ENCODE data around the gene ZCCHC7. TPM values are rescaled to one million over a fixed set of nuclear protein-coding genes. Genes with fewer than 3 reads are reported as not detected.

Gene ZCCHC7
- total and polyA plus RNA-seq, 2 donors (not counting 3 experiments of a cell fraction or from before 2014, with no cell fraction given): 7.4 to 14.8 TPM

- Histone ChIP-seq H3K9me1 (replicated peaks; ENCODE audit: control insufficient read depth, extremely low read depth, insufficient read depth, low read length) (no peaks in the 10 kb centered on the region), H3K36me3 (ENCODE audit: control insufficient read depth in 2 of 2, extremely low read depth in 1 of 2, insufficient read depth in 2 of 2, low read length in 2 of 2) (no peaks in the 10 kb centered on the region), H3K4me3 (replicated peaks in 1 of 3; ENCODE audit: insufficient read depth in 1 of 3, low read depth in 1 of 3, low read length in 3 of 3) (no peak overlapping the region), H3K4me2 (ENCODE audit: insufficient read depth, low read length) (no peak overlapping the region), H3K9me3 (replicated peaks; ENCODE audit: control insufficient read depth, insufficient read depth, low read length) (no peaks in the 10 kb centered on the region), H3K9ac (replicated peaks; ENCODE audit: extremely low read depth, insufficient read depth, low read length) (no peak overlapping the region), H2AFZ (ENCODE audit: low read depth, low read length) (no peak overlapping the region), H4K20me1 (replicated peaks; ENCODE audit: control insufficient read depth, extremely low read depth, insufficient read depth, low read length) (no peaks in the 10 kb centered on the region), H3K4me1 (ENCODE audit: control insufficient read depth, extremely low read depth, insufficient read depth, low read length) (no peaks in the 10 kb centered on the region), H3K27ac (ENCODE audit: insufficient read depth, low read depth, low read length) (no peak overlapping the region), H3K79me2 (ENCODE audit: control insufficient read depth, insufficient read depth, low read length) (no peaks in the 10 kb centered on the region), H3K27me3 (ENCODE audit: control insufficient read depth in 2 of 2, insufficient read depth in 2 of 2, low read length in 2 of 2) (peaks cover 2 to 4% of the 10 kb centered on the region in 2 experiments)
- intact Hi-C loops (cut with micrococcal nuclease): no loop called here
- BruUV-seq (replicated peaks): no TSS peak
- CTCF ChIA-PET: no interaction called here
- TF ChIP-seq EZH2 (IDR thresholded peaks at IDR 0.05; ENCODE audit: borderline replicate concordance, low read depth, low read length, severe bottlenecking): no peak
- TF ChIP-seq GATA2 (IDR thresholded peaks at IDR 0.05; ENCODE audit: insufficient read depth, insufficient read length, low read depth, low read length): no peak
- FAIRE-seq (no peak), DNase-seq (ENCODE audit: low read depth, low spot score) (no peak)
- POLR2A ChIA-PET: interaction anchor here (0.7 kb wide), 1 partner anchor 10 kb away, joined by 3 read pairs; no protein-coding TSS in a partner anchor
- dilution Hi-C loops (cut with MboI; ENCODE audit: extremely low pct_ligation_motif_present, low sequenced_read_pairs): no loop called here
These were observed 279.0 kb downstream of the ZCCHC7 start for GRCh38 chr9:37399336-37399735.

- BruUV-seq (replicated peaks): no TSS peak
- CTCF ChIA-PET: interaction anchor here (1.4 kb wide), 1 partner anchor 532 kb away, joined by 4 read pairs; no protein-coding TSS in a partner anchor
These were observed 284.2 kb downstream of the ZCCHC7 start for GRCh38 chr9:37404590-37404989.

More at GRCh38 chr9:37404590-37404989, 284.2 kb downstream of the ZCCHC7 start:
- FAIRE-seq: no peak
- no peak for TF ChIP-seq JUN (IDR thresholded peaks at IDR 0.05; ENCODE audit: borderline replicate concordance, insufficient read depth, insufficient read length, low read depth)
- no peak for TF ChIP-seq POLR2A (IDR thresholded peaks at IDR 0.05; ENCODE audit: low read depth, low read length)
- no peak for TF ChIP-seq MYC (IDR thresholded peaks at IDR 0.05; ENCODE audit: low read depth, low read length)
- TF ChIP-seq POLR2AphosphoS5 (IDR thresholded peaks at IDR 0.05; ENCODE audit: insufficient read depth, low read depth, low read length): no peak
- TF ChIP-seq FOS (IDR thresholded peaks at IDR 0.05; ENCODE audit: borderline replicate concordance, insufficient read depth, low read length): no peak
- no peak for TF ChIP-seq MAX (IDR thresholded peaks at IDR 0.05; ENCODE audit: insufficient read depth, insufficient read length)
- TF ChIP-seq GATA2 (IDR thresholded peaks at IDR 0.05; ENCODE audit: insufficient read depth, insufficient read length, low read depth, low read length): no peak
- no peak for TF ChIP-seq EZH2 (IDR thresholded peaks at IDR 0.05; ENCODE audit: borderline replicate concordance, low read depth, low read length, severe bottlenecking)
- TF ChIP-seq CTCF (IDR thresholded peaks at IDR 0.05; ENCODE audit: extremely low read depth in 1 of 2, insufficient read depth in 1 of 2, low read depth in 1 of 2, low read length in 2 of 2): no peak
- Histone ChIP-seq H3K4me2 (ENCODE audit: insufficient read depth, low read length) (no peak overlapping the region), H4K20me1 (replicated peaks; ENCODE audit: control insufficient read depth, extremely low read depth, insufficient read depth, low read length) (no peaks in the 10 kb centered on the region), H3K79me2 (ENCODE audit: control insufficient read depth, insufficient read depth, low read length) (no peaks in the 10 kb centered on the region), H3K9me3 (replicated peaks; ENCODE audit: control insufficient read depth, insufficient read depth, low read length) (no peaks in the 10 kb centered on the region), H3K4me3 (replicated peaks in 1 of 3; ENCODE audit: insufficient read depth in 1 of 3, low read depth in 1 of 3, low read length in 3 of 3) (no peak overlapping the region), H3K27ac (ENCODE audit: insufficient read depth, low read depth, low read length) (no peak overlapping the region), H3K27me3 (ENCODE audit: control insufficient read depth in 2 of 2, insufficient read depth in 2 of 2, low read length in 2 of 2) (peaks cover 2 to 15% of the 10 kb centered on the region in 2 experiments), H3K4me1 (ENCODE audit: control insufficient read depth, extremely low read depth, insufficient read depth, low read length) (no peaks in the 10 kb centered on the region), H3K9me1 (replicated peaks; ENCODE audit: control insufficient read depth, extremely low read depth, insufficient read depth, low read length) (no peaks in the 10 kb centered on the region), H3K36me3 (ENCODE audit: control insufficient read depth in 2 of 2, extremely low read depth in 1 of 2, insufficient read depth in 2 of 2, low read length in 2 of 2) (no peaks in the 10 kb centered on the region), H3K9ac (replicated peaks; ENCODE audit: extremely low read depth, insufficient read depth, low read length) (no peak overlapping the region), H2AFZ (ENCODE audit: low read depth, low read length) (no peak overlapping the region)
- dilution Hi-C loops (cut with MboI; ENCODE audit: extremely low pct_ligation_motif_present, low sequenced_read_pairs): no loop called here
- DNase-seq (ENCODE audit: low read depth, low spot score): no peak
- intact Hi-C loops (cut with micrococcal nuclease): no loop called here
- POLR2A ChIA-PET: no interaction called here
